B cell (primary cell): ENCODE measurements around the gene CLEC4D. TPM values are rescaled to one million over a fixed set of nuclear protein-coding genes. Genes with fewer than 3 reads are reported as not detected.

ENCODE experiments used
- ATAC-seq: fragments of 200-7000 bp; cut with Tn5 transposase; one replicate; pipeline ENCODE4 v1.10.0; 2021; ENCODE audit warnings: low read depth, mild to moderate bottlenecking, moderate number of reproducible peaks, moderate library complexity
- CTCF ChIA-PET: fragments of 350-600 bp; sonication (Branson Sonifier 250); formaldehyde crosslinking; loops from one replicate; lab custom pipeline; 2021; ENCODE audit warnings: antibody characterized with exemption, inconsistent platforms; lab: Charles Lee
- POLR2A ChIA-PET: fragments of 350-600 bp; sonication (Branson Sonifier 250); formaldehyde crosslinking; loops from one replicate; lab custom pipeline; 2021; ENCODE audit warnings: antibody characterized with exemption; lab: Charles Lee
- DNase-seq: peaks from one replicate; pipeline ENCODE4 v3.0.0; 2013
- H2AFZ ChIP-seq: 2 replicates; pipeline ENCODE4 v1.6.1; 2012; ENCODE audit warnings: mild to moderate bottlenecking, low read depth, low read length; ENCODE audit not compliant: insufficient read depth, poor library complexity, severe bottlenecking
- H3K27ac ChIP-seq, 2 donors: 1 replicate in 1 of 2; 2 replicates in 1 of 2; pipeline ENCODE4 v1.5.1; 2012 to 2013; ENCODE audit warnings: low read length in 2 of 2, mild to moderate bottlenecking in 2 of 2, moderate library complexity in 1 of 2
- H3K27me3 ChIP-seq, 4 experiments: fragments of 200-600 bp in 1 of 4; sonication (generic) in 1 of 4; replicated peaks in 1 of 4; 1 replicate in 2 of 4; 2 replicates in 2 of 4; pipeline versions ENCODE4 v1.6.1 to v1.7.0; 2013 to 2016; ENCODE audit warnings: low read length in 3 of 4, mild to moderate bottlenecking in 2 of 4, mixed read lengths in 1 of 4, moderate library complexity in 1 of 4; ENCODE audit not compliant: insufficient read depth in 4 of 4, control insufficient read depth in 3 of 4; ENCODE audit errors: control extremely low read depth in 1 of 4
- H3K36me3 ChIP-seq, 2 experiments: replicated peaks in 1 of 2; 1 replicate in 1 of 2; 2 replicates in 1 of 2; pipeline versions ENCODE4 v1.6.1 to v1.7.1; 2013; ENCODE audit warnings: low read length in 1 of 2; ENCODE audit not compliant: insufficient read depth in 2 of 2, control insufficient read depth in 1 of 2; ENCODE audit errors: control extremely low read depth in 1 of 2, extremely low read depth in 1 of 2
- H3K4me1 ChIP-seq, 2 donors: fragments of 200-600 bp in 1 of 2; sonication (generic) in 1 of 2; 1 replicate in 1 of 2; 2 replicates in 1 of 2; pipeline versions ENCODE4 v1.5.1 to v1.6.1; 2013 to 2017; ENCODE audit warnings: low read length in 2 of 2; ENCODE audit not compliant: control insufficient read depth in 2 of 2, insufficient read depth in 2 of 2
- H3K4me2 ChIP-seq: replicated peaks from 2 replicates; pipeline ENCODE3; 2012; ENCODE audit warnings: mild to moderate bottlenecking, low read depth, low read length; ENCODE audit not compliant: poor library complexity, severe bottlenecking
- H3K4me3 ChIP-seq, 5 experiments: fragments of 200-600 bp in 1 of 5; sonication (generic) in 1 of 5; 1 replicate in 3 of 5; 2 replicates in 2 of 5; pipeline versions ENCODE4 v1.5.1 to v1.7.0; 2011 to 2016; ENCODE audit warnings: low read length in 4 of 5, mild to moderate bottlenecking in 4 of 5, low read depth in 2 of 5, control low read depth in 1 of 5, moderate library complexity in 1 of 5; ENCODE audit not compliant: insufficient read depth in 1 of 5; ENCODE audit errors: control extremely low read depth in 1 of 5, extremely low read depth in 1 of 5
- H3K79me2 ChIP-seq: fragments of 200-600 bp; sonication (generic); one replicate; pipeline ENCODE4 v1.6.0; 2016; ENCODE audit warnings: low read length; ENCODE audit not compliant: control insufficient read depth, insufficient read depth
- H3K9ac ChIP-seq: fragments of 200-600 bp; sonication (generic); 2 replicates; pipeline ENCODE4 v1.6.1; 2017; ENCODE audit warnings: mild to moderate bottlenecking, low read length, moderate library complexity
- H3K9me3 ChIP-seq, 3 donors: one replicate each; pipeline versions ENCODE4 v1.6.1 to v1.7.1; 2013; ENCODE audit warnings: low read length in 2 of 3; ENCODE audit not compliant: control insufficient read depth in 2 of 3, insufficient read depth in 1 of 3; ENCODE audit errors: control extremely low read depth in 1 of 3
- H4K20me1 ChIP-seq: 2 replicates; pipeline ENCODE4 v1.6.0; 2012; ENCODE audit warnings: mild to moderate bottlenecking, low read length; ENCODE audit not compliant: insufficient read depth, control insufficient read depth, poor library complexity, severe bottlenecking
- H3K27ac Mint-ChIP-seq: one replicate; pipeline ENCODE4 v1.8.0; 2021; ENCODE audit warnings: mixed read lengths
- H3K27me3 Mint-ChIP-seq: one replicate; pipeline ENCODE4 v1.8.0; 2021; ENCODE audit warnings: mixed read lengths
- H3K4me1 Mint-ChIP-seq: one replicate; pipeline ENCODE4 v1.8.0; 2021; ENCODE audit warnings: mixed read lengths
- H3K4me3 Mint-ChIP-seq: one replicate; pipeline ENCODE4 v1.8.0; 2021; ENCODE audit warnings: mixed read lengths
- H3K9me3 Mint-ChIP-seq: one replicate; pipeline ENCODE4 v1.8.0; 2022; ENCODE audit warnings: mixed read lengths; ENCODE audit not compliant: insufficient read depth
- EZH2 ChIP-seq: IDR thresholded peaks from 2 replicates; pipeline ENCODE4 v1.6.1; 2012; ENCODE audit warnings: borderline replicate concordance, low read depth, mild to moderate bottlenecking, moderate library complexity, low read length; ENCODE audit not compliant: insufficient read depth, poor library complexity, severe bottlenecking
- WGBS: methylation state at CpG from one replicate; pipeline ENCODE4 v1.1.5; 2013; ENCODE audit warnings: missing lambda C conversion rate; ENCODE audit not compliant: insufficient coverage; 5-methylcytosine and 5-hydroxymethylcytosine counted together
- intact Hi-C: fragments of 100-400 bp; cut with micrococcal nuclease; formaldehyde crosslinking; loops from one replicate; pipeline ENCODE4 v1.10.0; 2022
- polyA plus RNA-seq: library from polyadenylated mRNA; depleted of rRNA; stranded (reverse); fragments of >200 nt; gene quantifications from 2 replicates; pipeline ENCODE4 v1.2.3, GENCODE V29; 2012
- total RNA-seq, 2 donors: library from RNA; stranded (reverse); fragments of 120-200 nt in 1 of 2; gene quantifications; 1 replicate in 1 of 2; 2 replicates in 1 of 2; pipeline versions ENCODE4 v1.2.3 to v1.2.4, GENCODE V29; 2013 to 2022
- TF ChIP-seq, protein P1 (sequence below): fragments of 200-600 bp; IDR thresholded peaks from one replicate; pipeline ENCODE4 v1.8.0; 2022; ENCODE audit warnings: antibody characterized with exemption, mild to moderate bottlenecking

Gene CLEC4D
- total and polyA plus RNA-seq, 2 donors (not counting 1 experiment from before 2014, with no cell fraction given), result not detected

DNA sequence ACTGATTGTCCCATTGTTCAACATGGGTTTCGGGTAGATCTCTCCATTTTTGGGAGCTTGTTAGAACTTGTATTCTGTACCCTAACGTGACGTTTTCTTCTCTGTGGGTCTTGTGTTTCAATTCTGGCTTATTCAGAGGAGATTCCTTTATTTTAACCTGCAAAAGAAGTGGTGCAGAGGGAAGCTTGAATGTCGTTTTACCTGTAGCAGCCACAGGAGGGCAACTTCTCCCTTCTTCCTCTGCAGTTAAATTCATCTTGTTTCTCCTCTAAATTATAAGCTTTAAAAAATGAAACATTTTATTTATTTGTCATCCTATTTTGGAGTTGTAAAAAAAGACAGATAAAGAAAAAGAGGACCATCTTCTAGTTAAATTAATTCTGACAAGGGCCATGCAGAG, 13.7 kb upstream of the CLEC4D start:
- Histone ChIP-seq H3K4me2 (no peak overlapping the region), H3K4me3 (no peak overlapping the region), H3K79me2 (no peaks in the 10 kb centered on the region), H3K36me3 (no peaks in the 10 kb centered on the region), H3K4me1 (peaks cover 0 to 3% of the 10 kb centered on the region in 2 donors), H3K27me3 (peaks cover 0 to 13% (median 9%) of the 10 kb centered on the region in 4 experiments), H3K9me3 (no peaks in the 10 kb centered on the region), H3K27ac (no peak overlapping the region), H4K20me1 (no peaks in the 10 kb centered on the region), H3K9ac (no peak overlapping the region), H2AFZ (no peak overlapping the region)
- ChIA-PET CTCF (no interaction called here), POLR2A (no interaction called here)
- Mint-ChIP-seq H3K9me3 (no peaks in the 10 kb centered on the region), H3K4me1 (peaks cover 4% of the 10 kb centered on the region), H3K27me3 (peaks cover 40% of the 10 kb centered on the region), H3K4me3 (no peak overlapping the region), H3K27ac (no peak overlapping the region)
- WGBS, result 86% methylated on average over 1 of the region's 4 CpGs
- TF ChIP-seq, protein P1, sequence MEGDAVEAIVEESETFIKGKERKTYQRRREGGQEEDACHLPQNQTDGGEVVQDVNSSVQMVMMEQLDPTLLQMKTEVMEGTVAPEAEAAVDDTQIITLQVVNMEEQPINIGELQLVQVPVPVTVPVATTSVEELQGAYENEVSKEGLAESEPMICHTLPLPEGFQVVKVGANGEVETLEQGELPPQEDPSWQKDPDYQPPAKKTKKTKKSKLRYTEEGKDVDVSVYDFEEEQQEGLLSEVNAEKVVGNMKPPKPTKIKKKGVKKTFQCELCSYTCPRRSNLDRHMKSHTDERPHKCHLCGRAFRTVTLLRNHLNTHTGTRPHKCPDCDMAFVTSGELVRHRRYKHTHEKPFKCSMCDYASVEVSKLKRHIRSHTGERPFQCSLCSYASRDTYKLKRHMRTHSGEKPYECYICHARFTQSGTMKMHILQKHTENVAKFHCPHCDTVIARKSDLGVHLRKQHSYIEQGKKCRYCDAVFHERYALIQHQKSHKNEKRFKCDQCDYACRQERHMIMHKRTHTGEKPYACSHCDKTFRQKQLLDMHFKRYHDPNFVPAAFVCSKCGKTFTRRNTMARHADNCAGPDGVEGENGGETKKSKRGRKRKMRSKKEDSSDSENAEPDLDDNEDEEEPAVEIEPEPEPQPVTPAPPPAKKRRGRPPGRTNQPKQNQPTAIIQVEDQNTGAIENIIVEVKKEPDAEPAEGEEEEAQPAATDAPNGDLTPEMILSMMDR, result no peak
- TF ChIP-seq EZH2, result no peak
- no peak for DNase-seq
- intact Hi-C loops, result no loop called here
- ATAC-seq, result no peak

DNA sequence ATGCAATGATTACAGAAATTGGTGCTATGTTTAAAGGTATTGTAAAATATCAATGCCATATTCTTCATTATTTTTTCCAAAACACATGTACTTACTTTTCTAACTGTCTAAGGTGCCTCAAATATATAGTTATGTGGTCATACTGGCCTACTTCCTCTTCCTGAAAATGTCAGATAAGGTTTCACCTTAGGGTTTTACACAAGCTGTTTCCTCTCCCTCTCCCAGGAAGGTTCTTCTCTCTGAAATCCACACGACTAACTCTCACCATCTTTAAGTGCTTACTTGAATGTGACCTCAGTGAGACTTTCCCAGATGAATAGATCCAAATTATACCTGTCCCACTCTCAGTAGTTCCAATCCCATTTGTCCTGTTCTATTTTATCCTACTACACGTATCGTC, 11.6 kb upstream of the CLEC4D start:
- H3K27ac Mint-ChIP-seq, result no peak overlapping the region
- no peak overlapping the region for H3K27ac ChIP-seq
- peaks cover 4% of the 10 kb centered on the region for H3K4me1 Mint-ChIP-seq
- no peak overlapping the region for H3K9ac ChIP-seq
- CTCF ChIA-PET, result interaction anchor here (1.3 kb wide), 1 partner anchor 42 kb away, joined by 3 read pairs; no protein-coding TSS in a partner anchor
- peak overlapping the region; percentile 18 for H2AFZ ChIP-seq
- ATAC-seq, result no peak
- no peaks in the 10 kb centered on the region for H3K9me3 ChIP-seq
- intact Hi-C loops, result no loop called here
- no peak overlapping the region for H3K4me2 ChIP-seq
- TF ChIP-seq EZH2, result no peak
- TF ChIP-seq, protein P1, result no peak
- H3K79me2 ChIP-seq, result no peaks in the 10 kb centered on the region
- POLR2A ChIA-PET, result no interaction called here
- H3K27me3 ChIP-seq, result peaks cover 0 to 13% (median under 1%) of the 10 kb centered on the region in 4 experiments
- peaks cover 32% of the 10 kb centered on the region for H3K27me3 Mint-ChIP-seq
- WGBS, result 0% methylated on average over 1 of the region's 3 CpGs
- no peaks in the 10 kb centered on the region for H3K36me3 ChIP-seq
- no peaks in the 10 kb centered on the region for H4K20me1 ChIP-seq
- H3K9me3 Mint-ChIP-seq, result no peaks in the 10 kb centered on the region
- peaks cover 0 to 3% of the 10 kb centered on the region in 2 donors for H3K4me1 ChIP-seq
- DNase-seq, result no peak
- H3K4me3 Mint-ChIP-seq, result no peak overlapping the region
- no peak overlapping the region for H3K4me3 ChIP-seq
